SU-DHL-6 (cell line): Measurements from ENCODE around the gene PXT1.

Experiments
- H2AFZ ChIP-seq: fragments of 200-600 bp; sonication (generic); 2 replicates; pipeline ENCODE4 v1.6.1; 2014; ENCODE audit warnings: low read depth, mild to moderate bottlenecking, moderate library complexity, mixed read lengths, antibody characterized with exemption, low read length; ENCODE audit not compliant: severe bottlenecking
- H3F3A ChIP-seq: fragments of 200-600 bp; shearing (Covaris generic); 2 replicates; pipeline ENCODE4 v1.6.0; 2016; ENCODE audit warnings: antibody characterized with exemption, mild to moderate bottlenecking; ENCODE audit not compliant: insufficient read depth
- H3K27ac ChIP-seq: fragments of 200-600 bp; sonication (generic); 2 replicates; pipeline ENCODE4 v1.5.1; 2016; ENCODE audit warnings: low read depth, mild to moderate bottlenecking, low read length, moderate library complexity, mixed read lengths
- H3K27me3 ChIP-seq: fragments of 200-600 bp; sonication (generic), shearing (Covaris generic); 2 replicates; pipeline ENCODE4 v1.6.0; 2014; ENCODE audit warnings: mild to moderate bottlenecking, low read length
- H3K36me3 ChIP-seq: fragments of 200-600 bp; sonication (generic); 2 replicates; pipeline ENCODE4 v1.6.1; 2014; ENCODE audit warnings: mild to moderate bottlenecking, low read length, mixed read lengths
- H3K4me2 ChIP-seq: fragments of 300-600, 200-600 bp; shearing (Covaris generic), sonication (generic); 2 replicates; pipeline ENCODE4 v1.6.0; 2014; ENCODE audit warnings: low read length, low read depth, mild to moderate bottlenecking; ENCODE audit not compliant: poor library complexity, severe bottlenecking
- H3K4me3 ChIP-seq: fragments of 200-600 bp; sonication (generic); 2 replicates; pipeline ENCODE4 v1.5.1; 2014; ENCODE audit warnings: antibody characterized with exemption, low read length, mild to moderate bottlenecking, mixed read lengths; ENCODE audit not compliant: insufficient read depth, poor library complexity, severe bottlenecking
- H3K79me2 ChIP-seq: fragments of 200-600 bp; sonication (generic); 2 replicates; pipeline ENCODE4 v1.6.1; 2014; ENCODE audit warnings: mild to moderate bottlenecking, low read length, moderate library complexity; ENCODE audit not compliant: insufficient read depth
- H3K9ac ChIP-seq: fragments of 200-600 bp; sonication (generic); 2 replicates; pipeline ENCODE4 v1.7.0; 2014; ENCODE audit warnings: mild to moderate bottlenecking, low read length
- H3K9me2 ChIP-seq: fragments of 200-600 bp; sonication (generic); replicated peaks from 2 replicates; pipeline ENCODE4 v1.6.1; 2014; ENCODE audit warnings: low read length; ENCODE audit not compliant: insufficient read depth
- H3K9me3 ChIP-seq: fragments of 200-600 bp; sonication (generic); 2 replicates; pipeline ENCODE4 v1.6.1; 2014; ENCODE audit warnings: low read length, mixed read lengths; ENCODE audit not compliant: insufficient read depth
- H4K20me1 ChIP-seq: fragments of 200-600 bp; sonication (generic); 2 replicates; pipeline ENCODE4 v1.6.1; 2014; ENCODE audit warnings: low read depth, mild to moderate bottlenecking, antibody characterized with exemption, low read length, moderate library complexity, mixed read lengths
- EZH2phosphoT487 ChIP-seq: fragments of 200-600 bp; sonication (generic), shearing (Covaris generic); conservative IDR thresholded peaks from 2 replicates; pipeline ENCODE4 v1.6.1; 2018; ENCODE audit warnings: mild to moderate bottlenecking, antibody characterized with exemption, low read length, moderate library complexity, mixed read lengths
- TF ChIP-seq, protein P1 (sequence below): fragments of 200-600 bp; sonication (generic); IDR thresholded peaks from one replicate; pipeline ENCODE4 v1.5.1; 2017; ENCODE audit warnings: antibody characterized with exemption, mild to moderate bottlenecking, low read length, moderate library complexity; ENCODE audit not compliant: insufficient read depth, poor library complexity, severe bottlenecking

PXT1 gene

DNA sequence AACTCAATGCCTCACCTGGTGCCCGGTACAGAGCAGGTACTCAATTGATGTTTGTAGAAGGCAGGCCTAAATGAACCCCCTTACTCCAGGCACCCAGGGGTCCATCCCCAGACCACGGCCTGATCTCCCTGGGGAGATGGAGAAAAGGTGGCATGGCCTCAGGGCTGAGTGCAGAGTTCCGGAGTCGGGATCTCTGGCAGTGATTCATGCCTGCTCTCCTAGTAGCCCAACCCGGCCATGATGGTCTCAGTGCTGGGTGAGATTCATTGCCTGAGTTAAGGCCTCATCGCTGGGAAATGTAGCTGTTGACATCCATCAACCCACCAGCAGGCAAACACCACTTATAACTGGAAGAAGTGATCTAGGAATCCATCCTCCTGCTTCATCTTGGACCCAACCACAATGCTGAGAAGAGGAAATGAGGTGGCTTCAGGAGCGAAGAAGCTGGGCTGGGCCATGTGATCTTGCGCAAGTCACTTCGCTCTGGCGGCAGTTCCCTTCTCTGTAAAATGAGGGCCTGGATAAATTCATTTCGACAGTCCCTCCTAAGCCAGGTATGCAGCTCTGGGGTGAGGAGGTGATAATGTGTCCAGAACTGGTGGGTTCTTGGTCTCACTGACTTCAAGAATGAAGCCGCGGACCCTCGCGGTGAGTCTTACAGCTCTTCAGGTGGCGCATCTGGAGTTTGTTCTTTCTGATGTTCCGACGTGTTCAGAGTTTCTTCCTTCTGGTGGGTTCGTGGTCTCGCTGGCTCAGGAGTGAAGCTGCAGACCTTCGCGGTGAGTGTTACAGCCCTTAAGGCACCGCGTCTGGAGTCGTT, 79.9 kb downstream of the PXT1 start:
- no peaks in the 10 kb centered on the region for H3F3A ChIP-seq
- TF ChIP-seq, protein P1, sequence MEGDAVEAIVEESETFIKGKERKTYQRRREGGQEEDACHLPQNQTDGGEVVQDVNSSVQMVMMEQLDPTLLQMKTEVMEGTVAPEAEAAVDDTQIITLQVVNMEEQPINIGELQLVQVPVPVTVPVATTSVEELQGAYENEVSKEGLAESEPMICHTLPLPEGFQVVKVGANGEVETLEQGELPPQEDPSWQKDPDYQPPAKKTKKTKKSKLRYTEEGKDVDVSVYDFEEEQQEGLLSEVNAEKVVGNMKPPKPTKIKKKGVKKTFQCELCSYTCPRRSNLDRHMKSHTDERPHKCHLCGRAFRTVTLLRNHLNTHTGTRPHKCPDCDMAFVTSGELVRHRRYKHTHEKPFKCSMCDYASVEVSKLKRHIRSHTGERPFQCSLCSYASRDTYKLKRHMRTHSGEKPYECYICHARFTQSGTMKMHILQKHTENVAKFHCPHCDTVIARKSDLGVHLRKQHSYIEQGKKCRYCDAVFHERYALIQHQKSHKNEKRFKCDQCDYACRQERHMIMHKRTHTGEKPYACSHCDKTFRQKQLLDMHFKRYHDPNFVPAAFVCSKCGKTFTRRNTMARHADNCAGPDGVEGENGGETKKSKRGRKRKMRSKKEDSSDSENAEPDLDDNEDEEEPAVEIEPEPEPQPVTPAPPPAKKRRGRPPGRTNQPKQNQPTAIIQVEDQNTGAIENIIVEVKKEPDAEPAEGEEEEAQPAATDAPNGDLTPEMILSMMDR, result no peak
- no peak for TF ChIP-seq EZH2phosphoT487
- H2AFZ ChIP-seq, result no peak overlapping the region
- no peaks in the 10 kb centered on the region for H4K20me1 ChIP-seq
- H3K4me3 ChIP-seq, result no peak overlapping the region
- no peaks in the 10 kb centered on the region for H3K9me3 ChIP-seq
- no peak overlapping the region for H3K9ac ChIP-seq
- no peaks in the 10 kb centered on the region for H3K9me2 ChIP-seq
- H3K4me2 ChIP-seq, result no peak overlapping the region
- H3K36me3 ChIP-seq, result no peaks in the 10 kb centered on the region
- no peaks in the 10 kb centered on the region for H3K27me3 ChIP-seq
- no peak overlapping the region for H3K27ac ChIP-seq
- no peaks in the 10 kb centered on the region for H3K79me2 ChIP-seq

DNA sequence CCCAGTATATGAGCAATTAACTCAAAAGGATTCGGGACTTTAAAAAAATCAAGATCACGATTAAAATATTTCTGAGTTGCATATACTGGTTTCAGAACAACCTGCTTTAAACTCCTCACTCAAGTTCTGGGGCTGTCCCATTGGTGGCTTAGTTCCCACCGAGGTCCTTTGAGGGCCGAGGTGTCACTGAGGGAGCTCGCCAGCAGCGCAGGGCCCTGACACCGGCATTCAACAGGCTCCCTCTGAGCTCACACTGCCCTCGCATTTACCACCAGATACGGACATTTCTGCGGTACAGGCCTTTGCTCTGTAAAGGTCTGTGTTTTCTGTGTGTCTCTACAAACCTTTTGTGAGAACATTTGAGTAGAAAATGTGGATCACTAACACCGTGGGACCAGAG, 81.6 kb downstream of the PXT1 start:
- Histone ChIP-seq H4K20me1 (no peaks in the 10 kb centered on the region), H3K9me3 (no peaks in the 10 kb centered on the region), H3K4me2 (no peak overlapping the region), H3K36me3 (no peaks in the 10 kb centered on the region), H3K9me2 (no peaks in the 10 kb centered on the region), H2AFZ (no peak overlapping the region), H3K4me3 (no peak overlapping the region), H3F3A (no peaks in the 10 kb centered on the region), H3K27me3 (no peaks in the 10 kb centered on the region), H3K27ac (no peak overlapping the region), H3K79me2 (no peaks in the 10 kb centered on the region), H3K9ac (no peak overlapping the region)
- TF ChIP-seq, protein P1, result no peak
- TF ChIP-seq EZH2phosphoT487, result no peak

DNA sequence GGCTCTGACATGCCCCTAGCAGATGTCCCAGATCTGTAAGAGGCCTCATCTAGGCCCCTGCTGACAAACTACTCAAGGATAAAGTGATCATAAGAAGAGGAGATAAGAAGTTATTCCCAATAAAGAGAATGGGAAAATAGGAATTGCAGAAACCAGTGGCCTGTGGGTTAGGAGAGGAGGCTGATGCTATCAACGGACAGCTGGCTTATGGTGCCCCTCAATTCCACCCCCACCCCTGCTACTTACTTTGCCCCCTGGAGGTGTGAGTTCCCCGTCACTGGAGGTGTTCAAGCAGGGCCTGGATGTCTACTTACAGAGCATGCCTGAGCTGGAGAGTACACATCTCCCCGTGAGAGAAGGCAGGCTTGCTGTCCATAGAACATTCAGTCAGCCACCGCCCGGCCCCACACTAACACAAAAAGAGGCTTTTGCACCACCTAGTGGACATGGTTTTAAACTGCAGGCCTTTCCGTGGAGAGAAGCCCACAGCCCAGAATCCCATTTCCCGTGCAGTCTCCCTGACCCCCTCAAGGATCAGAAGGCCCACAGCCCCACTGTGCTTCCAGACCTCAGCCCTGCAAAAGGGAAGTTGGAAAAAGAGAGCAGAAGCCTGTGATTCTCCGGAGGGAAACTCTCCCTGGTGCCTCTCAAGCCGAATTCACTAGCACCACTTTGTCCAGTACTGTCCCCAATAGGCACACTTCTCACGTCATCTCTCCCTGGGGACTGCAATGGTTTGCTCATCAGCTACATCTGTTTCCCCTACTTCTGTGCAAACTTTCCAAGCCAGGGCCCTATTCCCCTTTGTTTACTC, 82.2 kb downstream of the PXT1 start:
- Histone ChIP-seq H3K9me3 (no peaks in the 10 kb centered on the region), H3K36me3 (no peaks in the 10 kb centered on the region), H3F3A (no peaks in the 10 kb centered on the region), H3K27me3 (no peaks in the 10 kb centered on the region), H3K4me3 (no peak overlapping the region), H3K4me2 (no peak overlapping the region), H3K79me2 (no peaks in the 10 kb centered on the region), H3K9me2 (no peaks in the 10 kb centered on the region), H3K9ac (no peak overlapping the region), H3K27ac (no peak overlapping the region), H4K20me1 (no peaks in the 10 kb centered on the region), H2AFZ (no peak overlapping the region)
- TF ChIP-seq EZH2phosphoT487, result no peak
- TF ChIP-seq, protein P1, result peak; percentile 96
